ENCODE results near the gene BASP1.

The BASP1 gene

GRCh38 chr5:17196697-17197096, 20.7 kb upstream of the BASP1 start:
- no peak overlapping the region for H3K4me3 ChIP-seq (ENCODE audit: low read depth, low read length)
- no peaks in the 10 kb centered on the region for H3K4me1 ChIP-seq
- TF ChIP-seq, protein P1, sequence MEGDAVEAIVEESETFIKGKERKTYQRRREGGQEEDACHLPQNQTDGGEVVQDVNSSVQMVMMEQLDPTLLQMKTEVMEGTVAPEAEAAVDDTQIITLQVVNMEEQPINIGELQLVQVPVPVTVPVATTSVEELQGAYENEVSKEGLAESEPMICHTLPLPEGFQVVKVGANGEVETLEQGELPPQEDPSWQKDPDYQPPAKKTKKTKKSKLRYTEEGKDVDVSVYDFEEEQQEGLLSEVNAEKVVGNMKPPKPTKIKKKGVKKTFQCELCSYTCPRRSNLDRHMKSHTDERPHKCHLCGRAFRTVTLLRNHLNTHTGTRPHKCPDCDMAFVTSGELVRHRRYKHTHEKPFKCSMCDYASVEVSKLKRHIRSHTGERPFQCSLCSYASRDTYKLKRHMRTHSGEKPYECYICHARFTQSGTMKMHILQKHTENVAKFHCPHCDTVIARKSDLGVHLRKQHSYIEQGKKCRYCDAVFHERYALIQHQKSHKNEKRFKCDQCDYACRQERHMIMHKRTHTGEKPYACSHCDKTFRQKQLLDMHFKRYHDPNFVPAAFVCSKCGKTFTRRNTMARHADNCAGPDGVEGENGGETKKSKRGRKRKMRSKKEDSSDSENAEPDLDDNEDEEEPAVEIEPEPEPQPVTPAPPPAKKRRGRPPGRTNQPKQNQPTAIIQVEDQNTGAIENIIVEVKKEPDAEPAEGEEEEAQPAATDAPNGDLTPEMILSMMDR (IDR thresholded peaks at IDR 0.05; ENCODE audit: low read depth, low read length) = no peak
- H3K27me3 ChIP-seq = peaks cover 5% of the 10 kb centered on the region
- no peaks in the 10 kb centered on the region for H3K36me3 ChIP-seq
- no peaks in the 10 kb centered on the region for H3K9me3 ChIP-seq
- DNase-seq = no peak

GRCh38 chr5:17203329-17204132, 13.9 kb upstream of the BASP1 start:
- Histone ChIP-seq H3K27me3 (peaks cover 14% of the 10 kb centered on the region), H3K9me3 (no peaks in the 10 kb centered on the region), H3K4me1 (no peaks in the 10 kb centered on the region; the same call in 1 of the 2 replicates), H3K4me3 (ENCODE audit: low read depth, low read length) (no peak overlapping the region), H3K36me3 (no peaks in the 10 kb centered on the region)
- DNase-seq = no peak
- TF ChIP-seq, protein P1 (IDR thresholded peaks at IDR 0.05; ENCODE audit: low read depth, low read length) = peak; percentile 76

GRCh38 chr5:17204133-17204489, 13.3 kb upstream of the BASP1 start:
- H3K36me3 ChIP-seq = no peaks in the 10 kb centered on the region
- TF ChIP-seq, protein P1 (IDR thresholded peaks at IDR 0.05; ENCODE audit: low read depth, low read length) = no peak
- H3K4me3 ChIP-seq (ENCODE audit: low read depth, low read length) = no peak overlapping the region
- H3K9me3 ChIP-seq = no peaks in the 10 kb centered on the region
- no peak for DNase-seq
- no peaks in the 10 kb centered on the region; the same call in 1 of the 2 replicates for H3K4me1 ChIP-seq
- H3K27me3 ChIP-seq = peaks cover 19% of the 10 kb centered on the region

DNA sequence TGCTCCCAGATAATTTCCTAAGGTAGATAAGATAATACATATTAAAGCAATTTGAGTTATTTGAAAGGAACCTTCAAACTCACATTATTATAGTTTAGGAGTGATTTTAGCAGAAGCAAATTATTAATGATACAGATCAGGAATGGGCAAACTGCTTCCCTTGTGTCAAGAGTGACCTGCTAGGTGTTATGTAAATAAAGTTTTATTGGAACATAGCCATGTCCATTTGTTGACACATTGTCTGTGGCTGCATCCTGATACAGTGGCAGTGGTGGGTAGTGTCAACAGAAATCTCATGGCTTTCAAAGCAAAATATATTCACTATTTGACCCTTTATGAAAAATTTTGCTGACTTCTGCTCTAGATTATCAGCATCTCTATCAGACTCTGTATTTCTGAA, 11.4 kb upstream of the BASP1 start:
- Histone ChIP-seq H3K27me3 (peaks cover 37% of the 10 kb centered on the region), H3K4me1 (no peaks in the 10 kb centered on the region; the same call in 1 of the 2 replicates), H3K36me3 (no peaks in the 10 kb centered on the region), H3K4me3 (ENCODE audit: low read depth, low read length) (no peak overlapping the region), H3K9me3 (no peaks in the 10 kb centered on the region)
- TF ChIP-seq, protein P1 (IDR thresholded peaks at IDR 0.05; ENCODE audit: low read depth, low read length) = no peak
- no peak for DNase-seq

- no peaks in the 10 kb centered on the region for H3K9me3 ChIP-seq
- H3K4me1 ChIP-seq = no peaks in the 10 kb centered on the region
- H3K27me3 ChIP-seq = peaks cover 37% of the 10 kb centered on the region
- TF ChIP-seq, protein P1 (IDR thresholded peaks at IDR 0.05; ENCODE audit: low read depth, low read length) = no peak
- H3K36me3 ChIP-seq = no peaks in the 10 kb centered on the region
- no peak overlapping the region for H3K4me3 ChIP-seq (ENCODE audit: low read depth, low read length)
- no peak for DNase-seq
Measured at GRCh38 chr5:17212191-17212590, 5.2 kb upstream of the BASP1 start.

- Histone ChIP-seq H3K9me3 (no peaks in the 10 kb centered on the region), H3K4me3 (ENCODE audit: low read depth, low read length) (no peak overlapping the region), H3K27me3 (peaks cover 37% of the 10 kb centered on the region), H3K36me3 (no peaks in the 10 kb centered on the region), H3K4me1 (no peaks in the 10 kb centered on the region)
- no peak for DNase-seq
- TF ChIP-seq, protein P1 (IDR thresholded peaks at IDR 0.05; ENCODE audit: low read depth, low read length) = no peak
Measured at GRCh38 chr5:17212996-17213395, 4.4 kb upstream of the BASP1 start.
